PC-9 (cell line): Measurements from ENCODE around the gene IFNL2. TPM values are rescaled to one million over a fixed set of nuclear protein-coding genes. Genes with fewer than 3 reads are reported as not detected.
"Not testable (repeated sequence)": the region's sequence is repeated elsewhere in the genome, so short reads cannot be mapped to it uniquely, and the experiment has no call there.

Experiments used
- BruUV-seq: library from RNA; stranded (reverse); fragments of 400-500 nt; replicated peaks from 2 replicates; lab custom pipeline; 2021; lab: Mats Ljungman, UMichigan
- CTCF ChIA-PET: fragments of 300-600 bp; sonication (Branson Sonifier 250); formaldehyde crosslinking; loops from one replicate; lab custom pipeline; 2022; ENCODE audit warnings: antibody characterized with exemption; lab: Charles Lee
- POLR2A ChIA-PET: fragments of 300-600 bp; sonication (Branson Sonifier 250); formaldehyde crosslinking; loops from one replicate; lab custom pipeline; 2022; ENCODE audit warnings: antibody characterized with exemption; ENCODE audit not compliant: unreplicated experiment; lab: Charles Lee
- DNase-seq, 2 experiments: peaks; one replicate each; pipeline versions ENCODE4 v3.0.0 to v3.0.0-alpha.2; 2015 to 2022; ENCODE audit warnings: mixed read lengths in 1 of 2
- H2AFZ ChIP-seq: fragments of 200-600 bp; sonication (generic); 2 replicates; pipeline ENCODE4 v1.8.1; 2017; ENCODE audit warnings: antibody characterized with exemption
- H3F3A ChIP-seq: fragments of 200-600 bp; sonication (generic); 2 replicates; pipeline ENCODE4 v1.8.1; 2017; ENCODE audit warnings: antibody characterized with exemption, mild to moderate bottlenecking, low read depth; ENCODE audit not compliant: insufficient read depth
- H3K27ac ChIP-seq: fragments of 200-600 bp; sonication (generic); 2 replicates; pipeline ENCODE4 v1.6.1; 2016; ENCODE audit warnings: mixed run types
- H3K27me3 ChIP-seq: fragments of 200-600 bp; sonication (generic); 2 replicates; pipeline ENCODE4 v1.6.1; 2016; ENCODE audit warnings: low read depth, mixed run types; ENCODE audit not compliant: insufficient read depth
- H3K36me3 ChIP-seq: fragments of 200-600 bp; sonication (generic); 2 replicates; pipeline ENCODE4 v1.6.1; 2016; ENCODE audit warnings: low read depth, mixed run types
- H3K4me1 ChIP-seq: fragments of 200-600 bp; sonication (generic); replicated peaks from 2 replicates; pipeline ENCODE4 v1.6.1; 2016; ENCODE audit warnings: mixed run types; ENCODE audit not compliant: insufficient read depth
- H3K4me2 ChIP-seq: fragments of 200-600 bp; sonication (generic); 2 replicates; pipeline ENCODE4 v1.6.1; 2017; ENCODE audit warnings: mixed run types
- H3K4me3 ChIP-seq: fragments of 200-600 bp; sonication (generic); 2 replicates; pipeline ENCODE4 v1.6.1; 2016; ENCODE audit warnings: mixed run types
- H3K79me2 ChIP-seq: fragments of 200-600 bp; sonication (generic); 2 replicates; pipeline ENCODE4 v1.6.1; 2017; ENCODE audit warnings: low read depth, mixed run types
- H3K9me2 ChIP-seq: fragments of 200-600 bp; sonication (generic); 2 replicates; pipeline ENCODE4 v1.8.1; 2017; ENCODE audit warnings: mild to moderate bottlenecking; ENCODE audit not compliant: insufficient read depth
- H3K9me3 ChIP-seq: fragments of 200-600 bp; sonication (generic); 2 replicates; pipeline ENCODE4 v1.8.1; 2016; ENCODE audit warnings: low read depth; ENCODE audit not compliant: insufficient read depth
- H4K20me1 ChIP-seq: fragments of 200-600 bp; sonication (generic); 2 replicates; pipeline ENCODE4 v1.8.1; 2017; ENCODE audit not compliant: insufficient read depth
- EZH2 ChIP-seq: fragments of 200-600 bp; sonication (generic); IDR thresholded peaks from 2 replicates; pipeline ENCODE4 v1.8.0; 2017; ENCODE audit warnings: antibody characterized with exemption, low read depth
- intact Hi-C: fragments of 100-400 bp; cut with micrococcal nuclease; formaldehyde crosslinking; loops from one replicate; pipeline ENCODE4 v1.10.0; 2022; ENCODE audit not compliant: unreplicated experiment
- total RNA-seq: library from RNA; stranded (reverse); gene quantifications from 2 replicates; pipeline ENCODE4 v1.2.3, GENCODE V29; 2021
- TF ChIP-seq, protein P1 (sequence below): fragments of 200-600 bp; sonication (generic); conservative IDR thresholded peaks from 2 replicates; pipeline ENCODE4 v1.6.1; 2017; ENCODE audit warnings: mixed run types, antibody characterized with exemption, mild to moderate bottlenecking, moderate library complexity

Gene IFNL2
- total RNA-seq, 1 experiment from 2014 or later = not detected

- intact Hi-C loops = no loop called here
- Histone ChIP-seq H3K27ac (no peak overlapping the region), H3K36me3 (no peaks in the 10 kb centered on the region), H3K27me3 (no peaks in the 10 kb centered on the region), H3K4me3 (no peak overlapping the region), H3K79me2 (no peaks in the 10 kb centered on the region), H3K4me2 (no peak overlapping the region), H2AFZ (no peak overlapping the region), H3F3A (no peaks in the 10 kb centered on the region), H4K20me1 (no peaks in the 10 kb centered on the region), H3K9me2 (no peaks in the 10 kb centered on the region), H3K9me3 (no peaks in the 10 kb centered on the region), H3K4me1 (no peaks in the 10 kb centered on the region)
- no peak for DNase-seq
- TF ChIP-seq, protein P1, sequence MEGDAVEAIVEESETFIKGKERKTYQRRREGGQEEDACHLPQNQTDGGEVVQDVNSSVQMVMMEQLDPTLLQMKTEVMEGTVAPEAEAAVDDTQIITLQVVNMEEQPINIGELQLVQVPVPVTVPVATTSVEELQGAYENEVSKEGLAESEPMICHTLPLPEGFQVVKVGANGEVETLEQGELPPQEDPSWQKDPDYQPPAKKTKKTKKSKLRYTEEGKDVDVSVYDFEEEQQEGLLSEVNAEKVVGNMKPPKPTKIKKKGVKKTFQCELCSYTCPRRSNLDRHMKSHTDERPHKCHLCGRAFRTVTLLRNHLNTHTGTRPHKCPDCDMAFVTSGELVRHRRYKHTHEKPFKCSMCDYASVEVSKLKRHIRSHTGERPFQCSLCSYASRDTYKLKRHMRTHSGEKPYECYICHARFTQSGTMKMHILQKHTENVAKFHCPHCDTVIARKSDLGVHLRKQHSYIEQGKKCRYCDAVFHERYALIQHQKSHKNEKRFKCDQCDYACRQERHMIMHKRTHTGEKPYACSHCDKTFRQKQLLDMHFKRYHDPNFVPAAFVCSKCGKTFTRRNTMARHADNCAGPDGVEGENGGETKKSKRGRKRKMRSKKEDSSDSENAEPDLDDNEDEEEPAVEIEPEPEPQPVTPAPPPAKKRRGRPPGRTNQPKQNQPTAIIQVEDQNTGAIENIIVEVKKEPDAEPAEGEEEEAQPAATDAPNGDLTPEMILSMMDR = no peak
- TF ChIP-seq EZH2 = no peak
- ChIA-PET POLR2A (no interaction called here), CTCF (no interaction called here)
- no TSS peak for BruUV-seq
Observed at GRCh38 chr19:39270036-39270871, 2.1 kb downstream of the IFNL2 start.

DNA sequence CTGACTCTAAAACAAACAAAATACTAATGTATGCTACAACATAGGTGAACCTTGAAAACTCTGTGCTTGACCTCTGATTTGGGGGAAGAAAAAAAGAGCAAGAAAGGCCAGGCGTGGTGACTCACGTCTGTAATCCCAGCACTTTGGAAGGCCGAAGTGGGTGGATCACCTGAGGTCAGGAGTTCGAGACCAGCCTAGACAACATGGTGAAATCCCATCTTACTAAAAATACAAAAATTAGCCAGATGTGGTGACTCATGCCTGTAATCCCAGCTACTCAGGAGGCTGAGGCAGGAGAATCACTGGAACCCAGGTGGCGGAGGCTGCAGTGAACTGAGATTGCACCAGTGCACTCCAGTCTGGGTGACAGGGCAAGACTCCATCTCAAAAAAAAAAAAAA is 5.7 kb downstream of the IFNL2 start:
- POLR2A ChIA-PET, H2AFZ ChIP-seq, H3K27me3 ChIP-seq, H3K4me3 ChIP-seq, H3K36me3 ChIP-seq, H3K9me2 ChIP-seq, DNase-seq, H3K9me3 ChIP-seq, CTCF ChIA-PET, H3K79me2 ChIP-seq, H3K4me2 ChIP-seq, H3K4me1 ChIP-seq, H3K27ac ChIP-seq, intact Hi-C loops, BruUV-seq, H3F3A ChIP-seq, H4K20me1 ChIP-seq: not testable (repeated sequence)

GRCh38 chr19:39275578-39275977 is 7.4 kb downstream of the IFNL2 start:
- no peaks in the 10 kb centered on the region for H3K9me3 ChIP-seq
- no peaks in the 10 kb centered on the region for H3K36me3 ChIP-seq
- H3K4me3 ChIP-seq = no peak overlapping the region
- H3K27me3 ChIP-seq = no peaks in the 10 kb centered on the region
- no peaks in the 10 kb centered on the region for H3K9me2 ChIP-seq
- no peak overlapping the region for H2AFZ ChIP-seq
- no TSS peak for BruUV-seq
- no peak overlapping the region for H3K4me2 ChIP-seq
- TF ChIP-seq EZH2 = no peak
- TF ChIP-seq, protein P1 = no peak
- CTCF ChIA-PET = no interaction called here
- DNase-seq = no peak
- no peak overlapping the region for H3K27ac ChIP-seq
- intact Hi-C loops = no loop called here
- peaks cover 5% of the 10 kb centered on the region; the same call in 1 of the 2 replicates for H3K4me1 ChIP-seq
- POLR2A ChIA-PET = no interaction called here
- H4K20me1 ChIP-seq = no peaks in the 10 kb centered on the region
- H3K79me2 ChIP-seq = no peaks in the 10 kb centered on the region
- H3F3A ChIP-seq = no peaks in the 10 kb centered on the region
